Esophagus muscularis mucosa (tissue), 4 donors: Measurements from ENCODE around the gene ELAPOR1. TPM values are rescaled to one million over a fixed set of nuclear protein-coding genes. Genes with fewer than 3 reads are reported as not detected.

Experiments
- DNase-seq: peaks from one replicate; pipeline ENCODE4 v3.0.0-alpha.2; 2017; ENCODE audit errors: extremely low spot score
- H3K27ac ChIP-seq, 4 donors: fragments of 200-600 bp; sonication (generic); replicated peaks in 1 of 4; 1 replicate in 3 of 4; 2 replicates in 1 of 4; pipeline ENCODE4 v1.5.1; 2016 to 2019; ENCODE audit warnings: mild to moderate bottlenecking in 1 of 4
- H3K27me3 ChIP-seq, 4 donors: fragments of 200-600 bp; sonication (generic); one replicate each; pipeline versions ENCODE4 v1.5.1 to v1.6.0; 2016 to 2019
- H3K36me3 ChIP-seq, 4 donors: fragments of 200-600 bp; sonication (generic); one replicate each; pipeline ENCODE4 v1.5.1; 2016 to 2019
- H3K4me1 ChIP-seq, 4 donors: fragments of 200-600 bp; sonication (generic); one replicate each; pipeline ENCODE4 v1.5.1; 2016 to 2019
- H3K4me3 ChIP-seq, 4 donors: fragments of 200-600 bp; sonication (generic); 1 replicate in 2 of 4; 2 replicates in 2 of 4; pipeline ENCODE4 v1.5.1; 2016 to 2019; ENCODE audit warnings: mild to moderate bottlenecking in 4 of 4, moderate library complexity in 1 of 4
- H3K9me3 ChIP-seq, 4 donors: fragments of 200-600 bp; sonication (generic); 1 replicate in 3 of 4; 2 replicates in 1 of 4; pipeline ENCODE4 v1.5.1; 2016 to 2019
- EP300 ChIP-seq: sonication (generic); formaldehyde crosslinking; IDR thresholded peaks from one replicate; pipeline ENCODE4 v1.6.1; 2017; ENCODE audit warnings: antibody characterized with exemption
- POLR2A ChIP-seq: fragments of 450-650 bp; IDR thresholded peaks from one replicate; pipeline ENCODE4 v1.6.1; 2017; ENCODE audit warnings: antibody characterized with exemption, moderate library complexity, mild to moderate bottlenecking, low read depth
- POLR2AphosphoS5 ChIP-seq, 2 donors: sonication (generic); formaldehyde crosslinking; IDR thresholded peaks; one replicate each; pipeline ENCODE4 v1.6.1; 2017; ENCODE audit warnings: antibody characterized with exemption in 2 of 2
- WGBS: methylation state at CpG from one replicate; pipeline ENCODE4 v1.1.5; 2018; 5-methylcytosine and 5-hydroxymethylcytosine counted together
- intact Hi-C: fragments of 100-400 bp; cut with DNase I; formaldehyde crosslinking; loops from one replicate; pipeline ENCODE4 v1.15.1; 2023
- total RNA-seq, 4 donors: library from RNA; depleted of rRNA; stranded (reverse); fragments of >200 nt; gene quantifications; one replicate each; pipeline versions ENCODE4 v1.1.0 to v1.2.1, GENCODE V29; 2016
- TF ChIP-seq, protein P1 (sequence below), 3 experiments: fragments of 200-600 bp in 2 of 3; fragments of 450-650 bp in 1 of 3; sonication (generic) in 2 of 3; IDR thresholded peaks; one replicate each; pipeline ENCODE4 v1.5.1; 2017 to 2019; ENCODE audit warnings: antibody characterized with exemption in 3 of 3, mild to moderate bottlenecking in 2 of 3, moderate library complexity in 1 of 3

ELAPOR1 gene
- total RNA-seq, 4 donors from 2014 or later, result 0.34 to 0.83 (median 0.52) TPM; not detected in 1

DNA sequence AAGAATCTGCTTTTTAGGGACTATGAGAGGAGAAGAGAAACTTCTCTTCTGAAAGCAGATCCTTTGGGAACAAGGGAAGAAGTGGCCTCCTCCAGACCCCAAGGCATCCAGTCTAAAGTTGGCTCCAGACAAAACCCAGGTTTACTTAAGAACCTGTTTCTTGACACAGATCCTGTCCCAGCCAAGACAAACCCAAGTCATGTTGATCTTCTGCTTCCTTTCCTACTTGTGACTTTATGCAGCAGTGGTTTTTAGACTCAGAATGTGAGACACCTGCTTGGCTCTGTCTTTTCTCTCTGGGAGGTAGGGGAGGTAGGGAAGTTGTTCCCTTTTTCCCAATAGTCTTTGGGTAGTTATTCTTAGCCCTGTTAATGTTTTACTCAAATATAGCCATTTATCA, 38.3 kb downstream of the ELAPOR1 start:
- DNase-seq, result no peak
- H3K4me3 ChIP-seq, result no peak overlapping the region
- H3K36me3 ChIP-seq, result no peaks in the 10 kb centered on the region
- intact Hi-C loops, result no loop called here
- no peak overlapping the region for H3K27ac ChIP-seq
- no peaks in the 10 kb centered on the region for H3K9me3 ChIP-seq
- H3K4me1 ChIP-seq, result peaks cover 0 to 5% (median 1%) of the 10 kb centered on the region in 4 donors
- H3K27me3 ChIP-seq, result no peaks in the 10 kb centered on the region
- TF ChIP-seq POLR2AphosphoS5 (IDR thresholded peaks at IDR 0.05) (no peak), EP300 (no peak), POLR2A (no peak)
- TF ChIP-seq, protein P1, sequence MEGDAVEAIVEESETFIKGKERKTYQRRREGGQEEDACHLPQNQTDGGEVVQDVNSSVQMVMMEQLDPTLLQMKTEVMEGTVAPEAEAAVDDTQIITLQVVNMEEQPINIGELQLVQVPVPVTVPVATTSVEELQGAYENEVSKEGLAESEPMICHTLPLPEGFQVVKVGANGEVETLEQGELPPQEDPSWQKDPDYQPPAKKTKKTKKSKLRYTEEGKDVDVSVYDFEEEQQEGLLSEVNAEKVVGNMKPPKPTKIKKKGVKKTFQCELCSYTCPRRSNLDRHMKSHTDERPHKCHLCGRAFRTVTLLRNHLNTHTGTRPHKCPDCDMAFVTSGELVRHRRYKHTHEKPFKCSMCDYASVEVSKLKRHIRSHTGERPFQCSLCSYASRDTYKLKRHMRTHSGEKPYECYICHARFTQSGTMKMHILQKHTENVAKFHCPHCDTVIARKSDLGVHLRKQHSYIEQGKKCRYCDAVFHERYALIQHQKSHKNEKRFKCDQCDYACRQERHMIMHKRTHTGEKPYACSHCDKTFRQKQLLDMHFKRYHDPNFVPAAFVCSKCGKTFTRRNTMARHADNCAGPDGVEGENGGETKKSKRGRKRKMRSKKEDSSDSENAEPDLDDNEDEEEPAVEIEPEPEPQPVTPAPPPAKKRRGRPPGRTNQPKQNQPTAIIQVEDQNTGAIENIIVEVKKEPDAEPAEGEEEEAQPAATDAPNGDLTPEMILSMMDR (IDR thresholded peaks at IDR 0.05), result no peak

DNA sequence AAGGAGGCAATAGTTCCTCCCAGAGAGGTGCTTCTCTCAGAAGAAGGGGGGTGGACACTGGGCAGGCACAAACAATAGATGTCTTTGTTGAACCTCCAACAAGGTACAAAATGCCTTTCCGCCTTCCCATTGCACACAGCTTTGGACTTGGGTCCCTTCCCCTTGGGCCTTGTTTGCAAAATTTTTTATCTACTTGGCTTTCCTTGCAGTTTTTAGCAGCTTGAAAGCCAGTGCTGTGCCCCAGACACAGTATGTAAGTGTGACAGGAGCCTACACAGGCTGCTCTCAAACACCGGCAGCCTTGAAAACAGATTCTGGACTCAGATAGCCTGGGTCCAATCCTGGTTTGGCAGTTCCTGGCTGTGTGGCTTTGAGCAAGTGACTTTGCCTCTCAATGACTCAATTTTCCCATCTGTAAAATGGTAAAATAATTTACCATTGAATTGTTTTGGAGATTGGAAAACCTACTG, 43.0 kb downstream of the ELAPOR1 start:
- WGBS, result 96% methylated on average over 2 of the region's 2 CpGs
- Histone ChIP-seq H3K36me3 (no peaks in the 10 kb centered on the region), H3K4me1 (peaks cover 5% of the 10 kb centered on the region in 4 donors), H3K4me3 (no peak overlapping the region), H3K27ac (no peak overlapping the region), H3K27me3 (no peaks in the 10 kb centered on the region), H3K9me3 (no peaks in the 10 kb centered on the region)
- TF ChIP-seq POLR2A (no peak), POLR2AphosphoS5 (IDR thresholded peaks at IDR 0.05) (no peak), EP300 (no peak)
- TF ChIP-seq, protein P1 (IDR thresholded peaks at IDR 0.05), result no peak
- intact Hi-C loops, result no loop called here
- no peak for DNase-seq

DNA sequence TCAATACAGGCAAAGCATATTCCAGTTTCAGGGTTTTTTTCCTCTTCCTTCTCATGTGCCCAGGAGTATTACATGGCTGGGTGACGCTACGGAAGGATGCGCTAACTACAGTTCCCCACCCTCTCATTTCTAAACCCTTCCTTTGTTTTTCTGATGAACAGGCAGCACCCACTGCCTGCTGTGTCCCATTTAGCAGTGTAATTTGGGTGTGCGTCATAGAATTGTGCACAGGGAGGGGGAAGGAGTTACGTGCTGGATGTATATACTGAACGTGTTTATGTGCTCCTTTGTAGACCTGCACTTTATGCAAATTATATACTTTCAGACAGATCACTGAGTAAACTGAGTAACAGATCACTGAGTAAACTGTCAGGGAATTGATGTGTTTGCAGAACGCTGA, 44.5 kb downstream of the ELAPOR1 start:
- WGBS, result 92% methylated on average over 7 of the region's 7 CpGs
- intact Hi-C loops, result no loop called here
- no peaks in the 10 kb centered on the region for H3K9me3 ChIP-seq
- H3K4me1 ChIP-seq, result peaks cover 7 to 16% (median 15%) of the 10 kb centered on the region in 4 donors
- H3K27ac ChIP-seq, result no peak overlapping the region
- no peak for DNase-seq
- TF ChIP-seq POLR2A (no peak), EP300 (no peak), POLR2AphosphoS5 (IDR thresholded peaks at IDR 0.05) (no peak)
- H3K27me3 ChIP-seq, result no peaks in the 10 kb centered on the region
- no peak overlapping the region for H3K4me3 ChIP-seq
- no peaks in the 10 kb centered on the region for H3K36me3 ChIP-seq

DNA sequence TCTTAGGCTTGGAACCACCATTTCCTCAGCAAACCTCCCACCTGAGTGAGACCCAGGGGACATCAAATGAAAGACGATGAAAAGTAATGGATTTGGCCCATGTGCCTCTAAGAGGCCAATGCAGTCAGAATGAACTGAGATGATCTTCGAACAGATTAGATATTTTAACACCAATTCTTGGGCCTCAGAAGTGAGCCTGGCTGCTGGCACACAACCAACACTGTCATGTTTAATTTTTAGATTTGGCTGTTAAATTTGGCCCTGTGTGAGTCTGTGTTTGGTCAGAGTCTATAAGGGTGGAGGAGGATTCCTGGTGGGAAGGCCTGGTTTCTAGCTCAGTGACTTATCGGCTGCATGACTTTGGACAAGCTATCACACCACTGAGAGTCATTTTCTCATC, 45.4 kb downstream of the ELAPOR1 start:
- Histone ChIP-seq H3K4me3 (no peak overlapping the region), H3K27me3 (no peaks in the 10 kb centered on the region), H3K4me1 (peaks cover 7 to 16% (median 15%) of the 10 kb centered on the region in 4 donors), H3K36me3 (no peaks in the 10 kb centered on the region), H3K27ac (no peak overlapping the region), H3K9me3 (no peaks in the 10 kb centered on the region)
- WGBS, result 82% methylated on average over 3 of the region's 3 CpGs
- TF ChIP-seq EP300 (no peak), POLR2AphosphoS5 (IDR thresholded peaks at IDR 0.05) (no peak), POLR2A (no peak)
- TF ChIP-seq, protein P1 (IDR thresholded peaks at IDR 0.05), result no peak
- intact Hi-C loops, result no loop called here
- DNase-seq, result no peak

DNA sequence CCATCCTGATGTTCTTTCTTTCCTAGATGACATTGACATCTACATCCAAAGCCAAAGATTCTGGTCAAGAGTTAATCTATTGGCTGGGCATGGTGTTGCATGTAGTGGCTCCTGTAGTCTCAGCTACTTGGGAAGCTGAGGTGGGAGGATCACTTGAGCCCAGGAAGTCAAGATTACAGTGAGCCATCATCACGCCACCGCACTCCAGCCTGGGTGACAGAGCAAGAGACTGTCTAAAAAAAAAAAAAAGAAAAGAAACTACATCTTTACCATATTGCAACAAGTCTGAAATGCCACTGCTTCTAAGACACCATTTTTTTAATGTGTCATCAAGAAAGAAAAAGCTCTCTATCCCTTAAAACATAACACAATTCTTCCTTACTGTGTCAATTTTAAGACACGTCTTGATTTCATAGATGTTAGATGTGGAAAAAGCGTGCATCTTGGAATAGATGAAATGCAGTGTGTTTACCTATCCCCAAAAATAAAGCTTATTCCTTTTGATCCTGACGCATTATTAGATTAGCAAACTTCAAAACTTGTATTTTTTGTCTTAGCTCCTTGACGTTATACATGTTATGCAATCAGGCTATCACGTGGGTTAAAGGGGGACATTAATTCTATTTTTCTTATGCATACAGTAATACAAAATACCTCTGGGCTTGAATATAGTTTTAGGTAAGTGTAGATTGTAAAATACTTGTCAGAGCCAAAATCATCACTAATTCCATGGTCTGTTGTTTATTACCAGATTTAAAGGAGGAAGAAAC, 46.3 kb downstream of the ELAPOR1 start:
- Histone ChIP-seq H3K36me3 (no peaks in the 10 kb centered on the region), H3K4me1 (peaks cover 7 to 16% (median 15%) of the 10 kb centered on the region in 4 donors), H3K27ac (no peak overlapping the region), H3K9me3 (no peaks in the 10 kb centered on the region), H3K27me3 (no peaks in the 10 kb centered on the region), H3K4me3 (no peak overlapping the region)
- DNase-seq, result no peak
- TF ChIP-seq POLR2A (no peak), POLR2AphosphoS5 (IDR thresholded peaks at IDR 0.05) (no peak), EP300 (no peak)
- TF ChIP-seq, protein P1 (IDR thresholded peaks at IDR 0.05), result no peak
- intact Hi-C loops, result no loop called here
- 88% methylated on average over 7 of the region's 7 CpGs for WGBS
